GM12872 (cell line): ENCODE results near the gene PKNOX2.

Experiments used
- TF ChIP-seq, protein P1 (sequence below): IDR thresholded peaks from 3 replicates; pipeline ENCODE4 v1.5.1; 2011; ENCODE audit warnings: low read depth, mild to moderate bottlenecking, low read length, moderate library complexity; ENCODE audit not compliant: insufficient read depth

The PKNOX2 gene

DNA sequence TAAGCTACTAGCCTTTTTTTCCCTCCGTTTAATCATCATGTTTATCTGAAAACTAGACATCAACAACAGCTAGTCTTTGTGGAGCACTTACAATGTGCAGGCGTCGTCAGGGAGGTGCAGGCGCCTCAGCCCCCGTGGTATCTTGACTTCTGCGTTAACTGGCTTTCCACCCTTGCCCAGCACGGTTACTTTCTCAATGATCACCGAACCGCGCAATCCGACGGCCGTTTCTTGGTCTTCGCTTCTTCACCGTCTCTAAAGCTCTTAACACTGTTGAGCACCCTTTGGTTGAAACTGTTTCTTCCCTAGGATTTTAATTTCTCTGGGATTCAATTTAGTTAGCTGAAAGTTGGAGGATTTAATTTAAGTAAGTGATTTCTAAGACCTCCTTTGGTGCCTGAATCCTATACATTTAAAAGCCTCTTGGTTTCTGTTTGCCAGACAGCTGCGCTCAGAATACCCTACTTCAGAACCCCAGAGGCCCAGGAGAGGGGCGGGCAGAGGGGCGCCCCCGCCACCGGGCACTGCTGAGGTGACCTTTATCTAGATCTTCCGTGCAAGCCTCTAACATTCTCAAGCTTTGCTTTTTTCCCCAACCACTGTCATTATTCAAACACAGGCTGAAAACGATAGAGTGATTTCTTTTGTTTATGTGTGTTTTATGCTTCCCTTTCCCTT, 35.1 kb upstream of the PKNOX2 start:
- TF ChIP-seq, protein P1, sequence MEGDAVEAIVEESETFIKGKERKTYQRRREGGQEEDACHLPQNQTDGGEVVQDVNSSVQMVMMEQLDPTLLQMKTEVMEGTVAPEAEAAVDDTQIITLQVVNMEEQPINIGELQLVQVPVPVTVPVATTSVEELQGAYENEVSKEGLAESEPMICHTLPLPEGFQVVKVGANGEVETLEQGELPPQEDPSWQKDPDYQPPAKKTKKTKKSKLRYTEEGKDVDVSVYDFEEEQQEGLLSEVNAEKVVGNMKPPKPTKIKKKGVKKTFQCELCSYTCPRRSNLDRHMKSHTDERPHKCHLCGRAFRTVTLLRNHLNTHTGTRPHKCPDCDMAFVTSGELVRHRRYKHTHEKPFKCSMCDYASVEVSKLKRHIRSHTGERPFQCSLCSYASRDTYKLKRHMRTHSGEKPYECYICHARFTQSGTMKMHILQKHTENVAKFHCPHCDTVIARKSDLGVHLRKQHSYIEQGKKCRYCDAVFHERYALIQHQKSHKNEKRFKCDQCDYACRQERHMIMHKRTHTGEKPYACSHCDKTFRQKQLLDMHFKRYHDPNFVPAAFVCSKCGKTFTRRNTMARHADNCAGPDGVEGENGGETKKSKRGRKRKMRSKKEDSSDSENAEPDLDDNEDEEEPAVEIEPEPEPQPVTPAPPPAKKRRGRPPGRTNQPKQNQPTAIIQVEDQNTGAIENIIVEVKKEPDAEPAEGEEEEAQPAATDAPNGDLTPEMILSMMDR = no peak

DNA sequence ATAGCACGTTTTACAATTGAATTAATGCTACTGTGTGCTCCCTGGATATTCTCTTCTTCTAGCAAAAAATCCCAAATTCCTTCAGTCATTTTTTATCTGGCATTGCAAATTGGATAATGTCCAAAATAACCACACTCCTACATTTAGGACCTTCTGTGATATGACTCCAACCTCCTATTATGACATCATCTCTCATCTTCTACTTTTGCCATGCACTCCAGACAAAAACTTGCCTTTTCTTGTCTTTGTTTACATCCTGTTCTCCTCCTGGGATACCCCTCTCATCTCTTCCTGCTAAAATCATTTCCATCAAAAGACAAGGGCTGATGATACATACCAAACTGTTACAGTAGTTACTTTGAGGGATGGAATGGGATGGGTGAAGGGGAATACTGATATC, 32.5 kb upstream of the PKNOX2 start:
- TF ChIP-seq, protein P1 = no peak

DNA sequence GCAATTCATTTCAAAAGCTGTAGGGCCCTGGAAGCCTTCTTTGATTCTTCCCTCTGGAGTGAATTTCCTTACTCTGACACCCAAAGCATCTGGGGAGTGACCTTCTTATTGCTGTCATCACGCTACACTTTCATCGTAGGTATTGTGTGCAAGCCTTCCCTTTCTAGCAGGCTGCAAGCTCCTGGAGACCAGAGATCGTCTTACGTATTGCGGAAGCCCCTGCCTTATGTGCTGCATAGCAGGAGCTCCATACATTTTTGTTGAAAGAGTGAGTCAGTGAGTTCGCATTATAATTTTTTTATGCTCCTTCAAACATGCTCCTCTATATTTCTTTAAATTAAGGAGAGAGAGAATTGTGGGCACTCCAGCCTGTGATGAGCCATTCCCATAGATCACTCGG, 32.0 kb upstream of the PKNOX2 start:
- TF ChIP-seq, protein P1 = no peak

DNA sequence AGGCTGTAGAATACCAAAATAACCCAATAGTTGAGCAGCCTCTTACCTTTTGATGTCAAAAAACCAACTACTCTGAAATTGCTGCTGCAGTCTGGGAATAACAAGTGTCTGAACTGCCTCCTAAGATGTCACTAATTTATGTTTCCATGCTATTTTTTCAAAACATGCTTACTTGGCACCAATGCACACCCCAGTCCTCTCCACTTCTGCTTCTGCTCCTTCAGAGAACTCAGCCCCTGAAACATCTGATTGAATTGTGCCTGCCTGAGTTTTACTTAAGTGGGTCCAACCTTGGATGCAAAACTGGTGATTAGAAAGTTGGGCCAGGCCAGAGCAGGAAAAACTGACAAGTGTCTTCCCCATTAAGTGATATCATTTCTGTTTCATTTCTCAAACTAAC, 28.6 kb upstream of the PKNOX2 start:
- TF ChIP-seq, protein P1 = no peak

DNA sequence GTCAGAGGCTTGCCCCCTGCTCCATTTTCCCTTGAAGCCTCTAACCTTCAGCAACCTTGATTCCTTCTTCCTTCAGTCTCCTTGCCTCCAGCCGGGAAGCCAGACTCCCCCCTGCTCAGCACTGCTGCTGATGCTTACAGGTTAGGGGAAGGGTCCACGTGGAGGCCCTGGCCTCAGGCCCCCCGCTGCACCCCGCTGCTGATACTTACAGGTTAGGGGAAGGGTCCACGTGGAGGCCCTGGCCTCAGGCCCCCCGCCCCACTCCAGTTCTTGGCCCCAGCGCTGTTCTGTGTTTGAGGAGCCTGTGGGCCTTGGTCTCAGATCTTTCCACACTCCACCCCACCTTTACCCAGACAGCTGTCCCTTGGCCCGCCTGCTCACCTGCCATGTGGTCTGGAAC, 25.6 kb upstream of the PKNOX2 start:
- TF ChIP-seq, protein P1 = no peak

DNA sequence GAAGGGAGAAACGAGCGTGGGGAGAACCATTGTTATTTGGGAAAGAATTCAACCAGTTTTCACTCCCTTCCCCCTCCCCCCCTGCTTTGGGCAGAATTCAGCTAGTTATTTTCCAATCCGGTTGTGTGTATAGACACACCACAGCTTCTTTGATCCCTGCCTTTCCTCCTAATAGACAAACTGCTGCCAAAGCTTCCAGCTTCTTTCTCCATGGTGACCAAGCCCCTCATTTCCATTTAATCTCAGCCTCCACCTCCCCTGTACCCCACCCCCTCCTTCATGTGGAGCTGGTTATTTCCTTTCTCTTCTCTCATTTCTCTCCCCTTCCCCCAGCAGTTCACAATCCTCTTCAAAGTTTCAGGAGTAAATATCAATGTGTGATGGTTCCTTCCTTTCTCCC, 24.8 kb upstream of the PKNOX2 start:
- TF ChIP-seq, protein P1 = no peak

DNA sequence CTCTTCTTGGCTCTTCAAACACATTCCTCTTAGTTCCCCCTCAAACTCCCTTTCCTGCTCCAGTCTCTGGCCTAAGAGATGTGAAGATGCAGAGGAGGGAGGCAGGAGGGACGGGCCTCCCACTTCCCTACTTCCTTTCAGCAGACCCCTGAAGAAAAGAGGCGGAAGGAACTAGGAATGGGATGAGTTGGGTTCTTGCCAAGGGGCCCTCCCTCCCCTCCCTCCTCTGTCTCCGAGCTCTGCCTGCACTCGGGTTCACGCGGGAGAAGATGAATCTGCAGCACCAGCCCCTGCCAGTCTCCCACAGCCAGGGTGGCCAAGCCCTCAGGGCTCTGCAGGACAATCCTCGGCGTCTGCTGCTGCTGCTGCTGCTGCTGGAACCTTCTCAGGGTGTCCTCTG, 24.3 kb upstream of the PKNOX2 start:
- TF ChIP-seq, protein P1 = no peak
